Frontal cortex (tissue), 4 donors: Measurements from ENCODE around the gene RRM1. TPM values are rescaled to one million over a fixed set of nuclear protein-coding genes. Genes with fewer than 3 reads are reported as not detected.
"Not testable (repeated sequence)": the region's sequence is repeated elsewhere in the genome, so short reads cannot be mapped to it uniquely, and the experiment has no call there.

ENCODE experiments used
- DNase-seq, 2 donors: peaks; one replicate each; pipeline ENCODE4 v3.0.0; 2012; ENCODE audit warnings: low spot score in 2 of 2
- FAIRE-seq: peaks from 2 replicates; lab custom pipeline; 2012; peaks lifted over from hg19 to GRCh38; lab: Jason Lieb, UNC
- total RNA-seq: library from RNA; depleted of rRNA; stranded (reverse); fragments of >200 nt; gene quantifications from one replicate; pipeline ENCODE4 v1.2.3, GENCODE V29; 2014
- donor health status: control.
- donor health status: control.
- donor health status: control.

Gene RRM1
- total RNA-seq, 1 donor from 2014 or later: 77.5 TPM

- FAIRE-seq (no peak), DNase-seq (no peak)
These were observed 32.8 kb downstream of the RRM1 start for GRCh38 chr11:4127357-4127756.

GRCh38 chr11:4130219-4130618 lies 35.6 kb downstream of the RRM1 start:
- not testable (repeated sequence) for FAIRE-seq, DNase-seq

- FAIRE-seq: no peak
- no peak for DNase-seq
These were observed 40.2 kb downstream of the RRM1 start for GRCh38 chr11:4134806-4135205.

- FAIRE-seq: no peak
- DNase-seq: no peak
These were observed 43.9 kb downstream of the RRM1 start for GRCh38 chr11:4138497-4138896.

GRCh38 chr11:4140067-4140636 lies 45.6 kb downstream of the RRM1 start:
- DNase-seq: no peak

GRCh38 chr11:4146070-4146771 lies 51.6 kb downstream of the RRM1 start:
- DNase-seq (no peak), FAIRE-seq (no peak)

More at GRCh38 chr11:4140067-4140636, 45.6 kb downstream of the RRM1 start:
- FAIRE-seq: peak; percentile 26

GRCh38 chr11:4146772-4147098 lies 52.1 kb downstream of the RRM1 start:
- no peak for FAIRE-seq

GRCh38 chr11:4154503-4154902 lies 59.9 kb downstream of the RRM1 start:
- DNase-seq: no peak
- no peak for FAIRE-seq

More at GRCh38 chr11:4146772-4147098, 52.1 kb downstream of the RRM1 start:
- no peak for DNase-seq

GRCh38 chr11:4156571-4156970 lies 62.0 kb downstream of the RRM1 start:
- no peak for FAIRE-seq
- no peak for DNase-seq

GRCh38 chr11:4158818-4159217 lies 64.2 kb downstream of the RRM1 start:
- DNase-seq, FAIRE-seq: not testable (repeated sequence)

- DNase-seq (no peak), FAIRE-seq (no peak)
These were observed 66.7 kb downstream of the RRM1 start for GRCh38 chr11:4161305-4161704.

- no peak for DNase-seq
- FAIRE-seq: no peak
These were observed 70.4 kb downstream of the RRM1 start for GRCh38 chr11:4164884-4165590.

- DNase-seq (no peak), FAIRE-seq (no peak)
These were observed 72.7 kb downstream of the RRM1 start for GRCh38 chr11:4167292-4167691.

- FAIRE-seq (no peak), DNase-seq (no peak)
These were observed 73.2 kb downstream of the RRM1 start for GRCh38 chr11:4167758-4168157.

- FAIRE-seq, DNase-seq: not testable (repeated sequence)
These were observed 81.2 kb downstream of the RRM1 start for GRCh38 chr11:4175620-4176350.

- DNase-seq (no peak), FAIRE-seq (no peak)
These were observed 84.4 kb downstream of the RRM1 start for GRCh38 chr11:4178813-4179662.

- DNase-seq (no peak), FAIRE-seq (no peak)
These were observed 86.0 kb downstream of the RRM1 start for GRCh38 chr11:4180441-4181183.

GRCh38 chr11:4181782-4182721 lies 87.5 kb downstream of the RRM1 start:
- FAIRE-seq (no peak), DNase-seq (peak in 1 of 2 donors; percentile 62)
